ENCODE results near the gene F5. TPM values are rescaled to one million over a fixed set of nuclear protein-coding genes. Genes with fewer than 3 reads are reported as not detected.

The F5 gene
- total and polyA plus RNA-seq, 2 of the 13 experiments (the other 11 are each of a cell fraction or from before 2014, with no cell fraction given): 38.3 to 64.0 TPM

DNA sequence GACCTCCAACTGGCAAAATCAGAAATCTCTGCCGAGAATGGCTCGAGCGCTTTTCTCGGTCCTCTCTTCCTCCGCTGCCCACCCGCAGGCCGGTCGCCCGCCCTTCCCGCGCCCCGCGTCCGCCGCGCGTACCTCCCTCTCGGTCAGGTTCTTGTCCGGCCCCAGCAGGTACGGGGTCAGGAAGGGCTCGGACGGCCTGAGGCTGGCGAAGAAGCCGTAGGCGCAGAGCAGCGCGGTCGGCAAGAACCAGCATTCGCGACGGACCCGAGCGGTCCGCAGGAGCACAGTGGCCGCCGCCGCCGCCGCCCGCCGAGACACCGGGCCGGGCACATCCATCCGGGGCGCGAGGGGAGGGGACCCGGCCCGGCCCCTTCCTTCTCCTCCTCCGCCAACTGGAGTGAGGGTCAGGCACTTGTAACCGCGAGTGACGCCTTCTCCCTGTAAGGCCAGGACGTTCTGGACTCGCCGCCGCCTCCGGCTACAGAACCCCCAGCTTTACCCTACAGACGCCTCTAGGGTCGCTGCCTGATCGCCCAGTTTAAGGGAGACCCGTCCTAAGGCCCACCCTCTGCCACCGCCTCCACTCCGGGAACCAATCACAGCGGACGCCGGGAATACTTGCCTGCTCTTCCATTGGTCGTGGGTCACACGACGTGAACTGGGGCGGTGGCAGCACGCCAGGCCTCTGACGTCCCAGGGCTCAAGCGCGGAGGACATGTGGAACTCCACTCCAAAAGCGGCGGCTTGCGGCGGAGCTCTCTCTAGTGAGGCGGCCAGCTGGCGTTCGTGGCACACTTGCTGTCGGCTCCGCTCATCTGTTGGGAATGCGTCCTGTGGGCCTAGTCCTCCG lies 100.6 kb downstream of the F5 start, which contains the start of gene SLC19A2 (continued):
- 0 out of 2 replicates have a peak, but pooled peaks have one; percentile 11 for TF ChIP-seq ZBTB8A (CRISPR knock-in tag; IDR thresholded peaks at IDR 0.05; ENCODE audit: borderline replicate concordance, low read depth)
- TF ChIP-seq, protein P1, sequence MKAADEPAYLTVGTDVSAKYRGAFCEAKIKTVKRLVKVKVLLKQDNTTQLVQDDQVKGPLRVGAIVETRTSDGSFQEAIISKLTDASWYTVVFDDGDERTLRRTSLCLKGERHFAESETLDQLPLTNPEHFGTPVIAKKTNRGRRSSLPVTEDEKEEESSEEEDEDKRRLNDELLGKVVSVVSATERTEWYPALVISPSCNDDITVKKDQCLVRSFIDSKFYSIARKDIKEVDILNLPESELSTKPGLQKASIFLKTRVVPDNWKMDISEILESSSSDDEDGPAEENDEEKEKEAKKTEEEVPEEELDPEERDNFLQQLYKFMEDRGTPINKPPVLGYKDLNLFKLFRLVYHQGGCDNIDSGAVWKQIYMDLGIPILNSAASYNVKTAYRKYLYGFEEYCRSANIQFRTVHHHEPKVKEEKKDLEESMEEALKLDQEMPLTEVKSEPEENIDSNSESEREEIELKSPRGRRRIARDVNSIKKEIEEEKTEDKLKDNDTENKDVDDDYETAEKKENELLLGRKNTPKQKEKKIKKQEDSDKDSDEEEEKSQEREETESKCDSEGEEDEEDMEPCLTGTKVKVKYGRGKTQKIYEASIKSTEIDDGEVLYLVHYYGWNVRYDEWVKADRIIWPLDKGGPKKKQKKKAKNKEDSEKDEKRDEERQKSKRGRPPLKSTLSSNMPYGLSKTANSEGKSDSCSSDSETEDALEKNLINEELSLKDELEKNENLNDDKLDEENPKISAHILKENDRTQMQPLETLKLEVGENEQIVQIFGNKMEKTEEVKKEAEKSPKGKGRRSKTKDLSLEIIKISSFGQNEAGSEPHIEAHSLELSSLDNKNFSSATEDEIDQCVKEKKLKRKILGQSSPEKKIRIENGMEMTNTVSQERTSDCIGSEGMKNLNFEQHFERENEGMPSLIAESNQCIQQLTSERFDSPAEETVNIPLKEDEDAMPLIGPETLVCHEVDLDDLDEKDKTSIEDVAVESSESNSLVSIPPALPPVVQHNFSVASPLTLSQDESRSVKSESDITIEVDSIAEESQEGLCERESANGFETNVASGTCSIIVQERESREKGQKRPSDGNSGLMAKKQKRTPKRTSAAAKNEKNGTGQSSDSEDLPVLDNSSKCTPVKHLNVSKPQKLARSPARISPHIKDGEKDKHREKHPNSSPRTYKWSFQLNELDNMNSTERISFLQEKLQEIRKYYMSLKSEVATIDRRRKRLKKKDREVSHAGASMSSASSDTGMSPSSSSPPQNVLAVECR (CRISPR knock-in tag; IDR thresholded peaks at IDR 0.05; ENCODE audit: borderline replicate concordance): peak; percentile 92
- peak; percentile 90; the same call in 1 of the 2 replicates for TF ChIP-seq ZNF235 (CRISPR knock-in tag; IDR thresholded peaks at IDR 0.05; ENCODE audit: borderline replicate concordance)
- peak; percentile 34 for TF ChIP-seq NR2F6 (IDR thresholded peaks at IDR 0.05)
- no peak; the same call in 1 of the 2 replicates for TF ChIP-seq NR2F6 (CRISPR knock-in tag; IDR thresholded peaks at IDR 0.05)
- 0 out of 2 replicates have a peak, but pooled peaks have one; percentile 39 for TF ChIP-seq ZNF530 (CRISPR knock-in tag; IDR thresholded peaks at IDR 0.05; ENCODE audit: low read depth)
- TF ChIP-seq RFX3 (CRISPR knock-in tag; IDR thresholded peaks at IDR 0.05): no peak
- TF ChIP-seq ZNF12 (CRISPR knock-in tag; IDR thresholded peaks at IDR 0.05): no peak; the same call in 1 of the 2 replicates
- no peak for TF ChIP-seq MBNL3 (CRISPR knock-in tag; conservative IDR thresholded peaks at IDR 0.05)
- no peak for TF ChIP-seq ZSCAN30 (CRISPR knock-in tag; IDR thresholded peaks at IDR 0.05)
- TF ChIP-seq IRF2 (CRISPR knock-in tag; IDR thresholded peaks at IDR 0.05): peak; percentile 56
- TF ChIP-seq ZFP41 (CRISPR knock-in tag; IDR thresholded peaks at IDR 0.05; ENCODE audit: borderline replicate concordance): no peak
- TF ChIP-seq, protein P2, sequence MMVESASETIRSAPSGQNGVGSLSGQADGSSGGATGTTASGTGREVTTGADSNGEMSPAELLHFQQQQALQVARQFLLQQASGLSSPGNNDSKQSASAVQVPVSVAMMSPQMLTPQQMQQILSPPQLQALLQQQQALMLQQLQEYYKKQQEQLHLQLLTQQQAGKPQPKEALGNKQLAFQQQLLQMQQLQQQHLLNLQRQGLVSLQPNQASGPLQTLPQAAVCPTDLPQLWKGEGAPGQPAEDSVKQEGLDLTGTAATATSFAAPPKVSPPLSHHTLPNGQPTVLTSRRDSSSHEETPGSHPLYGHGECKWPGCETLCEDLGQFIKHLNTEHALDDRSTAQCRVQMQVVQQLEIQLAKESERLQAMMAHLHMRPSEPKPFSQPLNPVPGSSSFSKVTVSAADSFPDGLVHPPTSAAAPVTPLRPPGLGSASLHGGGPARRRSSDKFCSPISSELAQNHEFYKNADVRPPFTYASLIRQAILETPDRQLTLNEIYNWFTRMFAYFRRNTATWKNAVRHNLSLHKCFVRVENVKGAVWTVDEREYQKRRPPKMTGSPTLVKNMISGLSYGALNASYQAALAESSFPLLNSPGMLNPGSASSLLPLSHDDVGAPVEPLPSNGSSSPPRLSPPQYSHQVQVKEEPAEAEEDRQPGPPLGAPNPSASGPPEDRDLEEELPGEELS (CRISPR knock-in tag; IDR thresholded peaks at IDR 0.05): peak; percentile 69; the same call in 1 of the 2 replicates
- peak; percentile 96 for TF ChIP-seq POGZ (CRISPR knock-in tag; IDR thresholded peaks at IDR 0.05)
- no peak for TF ChIP-seq ZNF562 (CRISPR knock-in tag; IDR thresholded peaks at IDR 0.05; ENCODE audit: borderline replicate concordance)
- TF ChIP-seq ZNF263 (CRISPR knock-in tag; IDR thresholded peaks at IDR 0.05): peak; percentile 49; the same call in 1 of the 2 replicates
- TF ChIP-seq, protein P3, sequence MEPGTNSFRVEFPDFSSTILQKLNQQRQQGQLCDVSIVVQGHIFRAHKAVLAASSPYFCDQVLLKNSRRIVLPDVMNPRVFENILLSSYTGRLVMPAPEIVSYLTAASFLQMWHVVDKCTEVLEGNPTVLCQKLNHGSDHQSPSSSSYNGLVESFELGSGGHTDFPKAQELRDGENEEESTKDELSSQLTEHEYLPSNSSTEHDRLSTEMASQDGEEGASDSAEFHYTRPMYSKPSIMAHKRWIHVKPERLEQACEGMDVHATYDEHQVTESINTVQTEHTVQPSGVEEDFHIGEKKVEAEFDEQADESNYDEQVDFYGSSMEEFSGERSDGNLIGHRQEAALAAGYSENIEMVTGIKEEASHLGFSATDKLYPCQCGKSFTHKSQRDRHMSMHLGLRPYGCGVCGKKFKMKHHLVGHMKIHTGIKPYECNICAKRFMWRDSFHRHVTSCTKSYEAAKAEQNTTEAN (CRISPR knock-in tag; conservative IDR thresholded peaks at IDR 0.05): peak; percentile 85
- TF ChIP-seq MIXL1 (CRISPR knock-in tag; IDR thresholded peaks at IDR 0.05): peak; percentile 48
- peak; percentile 48; the same call in 1 of the 2 replicates for TF ChIP-seq NFKBIZ (CRISPR knock-in tag; IDR thresholded peaks at IDR 0.05)
- TF ChIP-seq, protein P4, sequence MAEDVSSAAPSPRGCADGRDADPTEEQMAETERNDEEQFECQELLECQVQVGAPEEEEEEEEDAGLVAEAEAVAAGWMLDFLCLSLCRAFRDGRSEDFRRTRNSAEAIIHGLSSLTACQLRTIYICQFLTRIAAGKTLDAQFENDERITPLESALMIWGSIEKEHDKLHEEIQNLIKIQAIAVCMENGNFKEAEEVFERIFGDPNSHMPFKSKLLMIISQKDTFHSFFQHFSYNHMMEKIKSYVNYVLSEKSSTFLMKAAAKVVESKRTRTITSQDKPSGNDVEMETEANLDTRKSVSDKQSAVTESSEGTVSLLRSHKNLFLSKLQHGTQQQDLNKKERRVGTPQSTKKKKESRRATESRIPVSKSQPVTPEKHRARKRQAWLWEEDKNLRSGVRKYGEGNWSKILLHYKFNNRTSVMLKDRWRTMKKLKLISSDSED (CRISPR knock-in tag; IDR thresholded peaks at IDR 0.05): no peak
- TF ChIP-seq ZSCAN29 (CRISPR knock-in tag; conservative IDR thresholded peaks at IDR 0.05): no peak
- TF ChIP-seq ZNF619 (CRISPR knock-in tag; IDR thresholded peaks at IDR 0.05): no peak

Data from HepG2 (cell line).